ENCODE measurements around the gene TENM4.

DNA sequence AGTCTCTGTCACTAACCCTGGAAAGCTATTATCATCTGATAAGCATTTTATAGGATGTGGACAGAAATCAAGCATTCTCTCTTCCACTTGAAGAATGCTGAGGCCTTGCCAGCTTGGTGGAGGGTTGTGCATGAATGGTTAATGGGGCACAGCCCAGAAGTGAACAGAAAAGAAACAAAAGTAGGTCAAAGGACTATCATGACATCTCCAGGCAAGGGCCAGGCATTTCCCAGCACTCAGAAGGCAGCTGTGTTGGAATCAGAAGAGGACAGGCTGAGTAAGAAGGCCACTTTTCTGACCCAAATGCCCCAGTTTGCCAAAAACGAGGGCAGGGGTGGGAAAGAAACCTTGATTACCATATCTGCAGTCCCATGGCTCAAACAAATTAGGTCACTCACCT, 12.4 kb downstream of the TENM4 start:
- TF ChIP-seq, protein P1, sequence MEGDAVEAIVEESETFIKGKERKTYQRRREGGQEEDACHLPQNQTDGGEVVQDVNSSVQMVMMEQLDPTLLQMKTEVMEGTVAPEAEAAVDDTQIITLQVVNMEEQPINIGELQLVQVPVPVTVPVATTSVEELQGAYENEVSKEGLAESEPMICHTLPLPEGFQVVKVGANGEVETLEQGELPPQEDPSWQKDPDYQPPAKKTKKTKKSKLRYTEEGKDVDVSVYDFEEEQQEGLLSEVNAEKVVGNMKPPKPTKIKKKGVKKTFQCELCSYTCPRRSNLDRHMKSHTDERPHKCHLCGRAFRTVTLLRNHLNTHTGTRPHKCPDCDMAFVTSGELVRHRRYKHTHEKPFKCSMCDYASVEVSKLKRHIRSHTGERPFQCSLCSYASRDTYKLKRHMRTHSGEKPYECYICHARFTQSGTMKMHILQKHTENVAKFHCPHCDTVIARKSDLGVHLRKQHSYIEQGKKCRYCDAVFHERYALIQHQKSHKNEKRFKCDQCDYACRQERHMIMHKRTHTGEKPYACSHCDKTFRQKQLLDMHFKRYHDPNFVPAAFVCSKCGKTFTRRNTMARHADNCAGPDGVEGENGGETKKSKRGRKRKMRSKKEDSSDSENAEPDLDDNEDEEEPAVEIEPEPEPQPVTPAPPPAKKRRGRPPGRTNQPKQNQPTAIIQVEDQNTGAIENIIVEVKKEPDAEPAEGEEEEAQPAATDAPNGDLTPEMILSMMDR (IDR thresholded peaks at IDR 0.05), result no peak
- no peak for TF ChIP-seq POLR2A (IDR thresholded peaks at IDR 0.05)
